Subcutaneous abdominal adipose tissue (tissue), 5 donors: Measurements from ENCODE around the gene GABARAP.

Experiments used
- H3K27ac ChIP-seq: one replicate; pipeline ENCODE4 v1.7.0; 2013; ENCODE audit warnings: low read depth, mild to moderate bottlenecking, inconsistent platforms, low read length, moderate library complexity
- H3K27me3 ChIP-seq, 5 donors: one replicate each; pipeline ENCODE4 v1.7.0; 2013; ENCODE audit warnings: low read length in 5 of 5, inconsistent platforms in 1 of 5; ENCODE audit not compliant: control insufficient read depth in 5 of 5, insufficient read depth in 4 of 5
- H3K36me3 ChIP-seq, 5 donors: one replicate each; pipeline ENCODE4 v1.7.0; 2013; ENCODE audit warnings: low read length in 5 of 5; ENCODE audit not compliant: control insufficient read depth in 5 of 5, insufficient read depth in 5 of 5
- H3K4me1 ChIP-seq, 5 donors: one replicate each; pipeline ENCODE4 v1.7.0; 2013; ENCODE audit warnings: low read length in 5 of 5, mild to moderate bottlenecking in 3 of 5, moderate library complexity in 1 of 5; ENCODE audit not compliant: control insufficient read depth in 5 of 5, insufficient read depth in 5 of 5
- H3K4me3 ChIP-seq, 5 donors: one replicate each; pipeline ENCODE4 v1.7.0; 2013; ENCODE audit warnings: low read length in 5 of 5, low read depth in 1 of 5
- H3K9ac ChIP-seq, 5 donors: one replicate each; pipeline ENCODE4 v1.7.0; 2013; ENCODE audit warnings: low read length in 5 of 5, mild to moderate bottlenecking in 4 of 5, moderate library complexity in 3 of 5
- H3K9me3 ChIP-seq, 5 donors: one replicate each; pipeline ENCODE4 v1.7.0; 2013; ENCODE audit warnings: low read length in 5 of 5; ENCODE audit not compliant: control insufficient read depth in 5 of 5
- donor health status: healthy.
- donor health status: healthy.
- donor health status: healthy.
- donor health status: healthy.
- donor health status: healthy.

The GABARAP gene

GRCh38 chr17:7219229-7219811, 22.9 kb downstream of the GABARAP start:
- H3K9me3 ChIP-seq, result no peaks in the 10 kb centered on the region
- peaks cover 12 to 88% (median 75%) of the 10 kb centered on the region in 5 donors for H3K4me1 ChIP-seq
- peaks cover 0 to 9% (median 4%) of the 10 kb centered on the region in 5 donors for H3K27me3 ChIP-seq
- peaks cover 0 to 34% (median 33%) of the 10 kb centered on the region in 5 donors for H3K36me3 ChIP-seq
- H3K4me3 ChIP-seq, result peak overlapping the region; percentile 76 to 94 (median 83)
- peak overlapping the region; percentile 98 for H3K27ac ChIP-seq
- H3K9ac ChIP-seq, result peak overlapping the region; percentile 12 to 99 (median 96)

GRCh38 chr17:7218758-7219157, 23.5 kb downstream of the GABARAP start:
- Histone ChIP-seq H3K27ac (peak overlapping the region; percentile 98), H3K9me3 (no peaks in the 10 kb centered on the region), H3K4me3 (no peak overlapping the region), H3K27me3 (peaks cover 0 to 9% (median 4%) of the 10 kb centered on the region in 5 donors), H3K4me1 (peaks cover 13 to 88% (median 76%) of the 10 kb centered on the region in 5 donors), H3K36me3 (peaks cover 0 to 28% (median 27%) of the 10 kb centered on the region in 5 donors), H3K9ac (peak overlapping the region in 1 of 5 donors; percentile 98)

GRCh38 chr17:7218166-7218565, 24.1 kb downstream of the GABARAP start:
- no peak overlapping the region for H3K27ac ChIP-seq

GRCh38 chr17:7217113-7217987, 24.9 kb downstream of the GABARAP start:
- H3K4me3 ChIP-seq, result peak overlapping the region; percentile 36 to 57 (median 49)
- H3K27me3 ChIP-seq, result peaks cover 0 to 9% (median 4%) of the 10 kb centered on the region in 5 donors
- H3K9me3 ChIP-seq, result no peaks in the 10 kb centered on the region
- H3K9ac ChIP-seq, result peak overlapping the region in 2 of 5 donors; percentile 41 to 72
- H3K27ac ChIP-seq, result no peak overlapping the region
- H3K36me3 ChIP-seq, result peaks cover 0 to 14% (median 13%) of the 10 kb centered on the region in 5 donors
- peaks cover 13 to 82% (median 74%) of the 10 kb centered on the region in 5 donors for H3K4me1 ChIP-seq

More at GRCh38 chr17:7218166-7218565, 24.1 kb downstream of the GABARAP start:
- H3K9ac ChIP-seq, result peak overlapping the region in 2 of 5 donors; percentile 53 to 72
- peak overlapping the region in 1 of 5 donors; percentile 36 for H3K4me3 ChIP-seq
- peaks cover 0 to 22% (median 21%) of the 10 kb centered on the region in 5 donors for H3K36me3 ChIP-seq
- peaks cover 0 to 9% (median 4%) of the 10 kb centered on the region in 5 donors for H3K27me3 ChIP-seq
- peaks cover 13 to 87% (median 78%) of the 10 kb centered on the region in 5 donors for H3K4me1 ChIP-seq
- H3K9me3 ChIP-seq, result no peaks in the 10 kb centered on the region

GRCh38 chr17:7216242-7217112, 25.8 kb downstream of the GABARAP start:
- no peak overlapping the region for H3K27ac ChIP-seq
- H3K9me3 ChIP-seq, result no peaks in the 10 kb centered on the region
- peak overlapping the region in 1 of 5 donors; percentile 48 for H3K9ac ChIP-seq
- peaks cover 12 to 73% (median 66%) of the 10 kb centered on the region in 5 donors for H3K4me1 ChIP-seq
- H3K36me3 ChIP-seq, result peaks cover 0 to 6% (median 5%) of the 10 kb centered on the region in 5 donors
- peaks cover 0 to 12% (median 4%) of the 10 kb centered on the region in 5 donors for H3K27me3 ChIP-seq
- H3K4me3 ChIP-seq, result peak overlapping the region in 2 of 5 donors; percentile 35 to 40

GRCh38 chr17:7215652-7216180, 26.5 kb downstream of the GABARAP start:
- H3K27ac ChIP-seq, result no peak overlapping the region

GRCh38 chr17:7215136-7215638, 27.1 kb downstream of the GABARAP start:
- no peaks in the 10 kb centered on the region for H3K36me3 ChIP-seq
- H3K4me1 ChIP-seq, result peaks cover 2 to 60% (median 53%) of the 10 kb centered on the region in 5 donors
- no peaks in the 10 kb centered on the region for H3K9me3 ChIP-seq
- no peak overlapping the region for H3K27ac ChIP-seq
- peak overlapping the region in 1 of 5 donors; percentile 8 for H3K9ac ChIP-seq
- peaks cover 0 to 9% (median 4%) of the 10 kb centered on the region in 5 donors for H3K27me3 ChIP-seq
- peak overlapping the region in 4 of 5 donors; percentile 59 to 74 (median 70) for H3K4me3 ChIP-seq

More at GRCh38 chr17:7215652-7216180, 26.5 kb downstream of the GABARAP start:
- peak overlapping the region in 1 of 5 donors; percentile 8 for H3K9ac ChIP-seq
- peak overlapping the region in 2 of 5 donors; percentile 35 to 42 for H3K4me3 ChIP-seq
- H3K9me3 ChIP-seq, result no peaks in the 10 kb centered on the region
- H3K4me1 ChIP-seq, result peaks cover 7 to 66% (median 58%) of the 10 kb centered on the region in 5 donors
- H3K27me3 ChIP-seq, result peaks cover 0 to 12% (median 4%) of the 10 kb centered on the region in 5 donors
- no peaks in the 10 kb centered on the region for H3K36me3 ChIP-seq

GRCh38 chr17:7214300-7215135, 27.7 kb downstream of the GABARAP start:
- no peaks in the 10 kb centered on the region for H3K9me3 ChIP-seq
- no peak overlapping the region for H3K27ac ChIP-seq
- no peaks in the 10 kb centered on the region for H3K36me3 ChIP-seq
- peak overlapping the region in 1 of 5 donors; percentile 58 for H3K9ac ChIP-seq
- peak overlapping the region; percentile 23 to 74 (median 68) for H3K4me3 ChIP-seq
- H3K4me1 ChIP-seq, result peaks cover 1 to 55% (median 50%) of the 10 kb centered on the region in 5 donors
- peaks cover 0 to 9% (median 4%) of the 10 kb centered on the region in 5 donors for H3K27me3 ChIP-seq
